ENCODE measurements around the gene CLEC4F.

Gene CLEC4F, protein sequence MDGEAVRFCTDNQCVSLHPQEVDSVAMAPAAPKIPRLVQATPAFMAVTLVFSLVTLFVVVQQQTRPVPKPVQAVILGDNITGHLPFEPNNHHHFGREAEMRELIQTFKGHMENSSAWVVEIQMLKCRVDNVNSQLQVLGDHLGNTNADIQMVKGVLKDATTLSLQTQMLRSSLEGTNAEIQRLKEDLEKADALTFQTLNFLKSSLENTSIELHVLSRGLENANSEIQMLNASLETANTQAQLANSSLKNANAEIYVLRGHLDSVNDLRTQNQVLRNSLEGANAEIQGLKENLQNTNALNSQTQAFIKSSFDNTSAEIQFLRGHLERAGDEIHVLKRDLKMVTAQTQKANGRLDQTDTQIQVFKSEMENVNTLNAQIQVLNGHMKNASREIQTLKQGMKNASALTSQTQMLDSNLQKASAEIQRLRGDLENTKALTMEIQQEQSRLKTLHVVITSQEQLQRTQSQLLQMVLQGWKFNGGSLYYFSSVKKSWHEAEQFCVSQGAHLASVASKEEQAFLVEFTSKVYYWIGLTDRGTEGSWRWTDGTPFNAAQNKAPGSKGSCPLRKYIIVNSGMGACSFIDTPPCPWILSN

DNA sequence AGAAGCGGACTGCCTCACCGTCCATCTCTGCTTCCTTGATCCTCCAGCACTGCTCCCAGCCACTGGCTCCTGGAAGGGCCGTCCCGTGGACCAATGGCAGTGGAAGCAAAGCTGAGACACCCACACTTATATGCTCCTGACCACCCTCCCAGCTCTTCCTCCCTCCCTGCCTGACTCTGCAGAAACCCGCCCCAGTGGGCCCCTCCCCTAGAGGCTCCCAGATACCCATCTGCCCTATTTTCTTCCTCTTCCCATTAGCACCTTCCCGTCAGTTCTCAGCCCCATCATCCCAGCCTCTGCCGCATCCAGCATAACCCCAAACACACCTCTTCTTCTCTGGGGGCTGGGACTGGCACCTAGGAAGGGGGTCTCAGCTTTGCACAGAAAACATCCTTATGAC lies at the start of gene CLEC4F:
CLEC4F (minus strand) TSS at position 101 of the 400 bp plus-strand sequence; CDS start at position 25, 76 bp downstream.
- no peak for DNase-seq

DNA sequence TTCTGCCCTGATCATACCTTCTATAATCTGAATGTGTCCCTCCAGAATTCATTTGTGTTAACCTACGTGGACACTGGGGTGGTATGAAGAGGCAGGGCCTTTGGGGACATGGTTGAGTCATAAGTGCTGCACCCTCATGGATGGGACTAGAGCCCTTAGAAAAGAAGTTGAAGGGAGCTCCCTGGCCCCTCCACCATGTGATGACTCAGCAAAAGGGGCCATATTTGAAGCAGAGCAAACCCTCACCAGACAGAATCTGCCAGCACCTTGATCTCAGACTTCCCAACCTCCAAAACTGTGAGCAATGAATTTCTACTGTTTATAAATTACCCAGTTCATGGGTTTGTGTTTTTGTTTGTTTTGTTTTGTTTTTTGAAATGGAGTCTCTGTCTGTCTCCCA lies 48.6 kb upstream of the CLEC4F start:
- DNase-seq: no peak

DNA sequence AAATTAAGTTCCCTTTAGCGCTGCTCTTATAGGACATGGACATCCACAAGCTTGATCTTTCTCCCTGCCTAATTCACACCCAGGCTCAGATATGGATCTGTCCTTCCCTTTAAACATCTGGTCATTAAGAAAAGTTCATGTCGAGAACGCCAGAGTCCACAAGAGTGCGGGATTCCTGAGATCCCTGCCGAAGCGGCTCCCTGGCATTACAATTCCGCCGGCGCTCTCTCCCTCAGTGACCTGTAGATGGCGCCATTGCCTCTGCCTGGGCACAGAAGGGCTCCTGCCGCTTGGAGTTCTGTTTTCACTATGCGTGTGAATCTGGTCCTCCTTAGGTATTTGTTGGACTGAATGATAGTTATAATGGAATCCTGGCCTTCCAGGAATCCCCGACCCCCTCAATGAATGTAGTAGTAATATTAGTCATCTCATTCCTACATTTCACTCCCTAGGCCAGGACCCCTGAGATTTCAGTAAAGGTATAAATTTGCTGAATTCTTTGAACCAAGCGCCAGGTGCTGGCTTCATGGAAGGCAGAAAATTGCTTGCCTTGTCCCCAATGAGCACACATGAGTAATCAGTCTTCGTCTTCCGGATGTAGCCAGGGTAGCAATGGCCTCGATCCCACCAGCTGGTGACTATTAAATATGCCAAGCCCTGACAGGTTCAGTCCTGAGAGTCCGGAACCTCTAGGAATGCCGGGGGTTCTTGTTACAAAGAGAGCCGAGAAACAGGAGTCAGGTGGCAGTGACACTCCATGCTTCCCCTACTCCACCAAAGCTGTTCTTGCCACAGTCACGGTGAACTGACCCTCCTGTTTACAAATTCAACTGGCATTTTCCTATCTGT lies 41.6 kb upstream of the CLEC4F start:
- peak; percentile 58 to 88 for DNase-seq

DNA sequence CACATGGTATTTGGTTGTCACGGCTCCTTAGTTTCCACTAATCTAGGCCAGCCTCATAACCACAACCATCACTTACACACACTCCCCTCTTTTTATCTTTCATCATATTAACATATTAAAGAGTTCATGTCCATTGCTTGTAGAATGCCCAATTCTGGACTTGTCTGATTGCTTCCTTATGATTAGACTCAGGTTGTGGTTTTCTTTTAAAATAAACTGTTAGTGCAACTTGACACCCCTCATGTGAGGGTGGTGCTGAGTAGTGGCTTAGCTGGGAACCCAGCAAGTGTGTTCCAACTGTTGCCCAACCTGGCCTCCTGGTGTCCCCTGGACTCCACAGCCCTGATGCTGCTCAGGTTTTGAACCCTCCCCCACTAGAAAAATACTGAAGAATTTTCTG lies 35.3 kb upstream of the CLEC4F start:
- DNase-seq: no peak

DNA sequence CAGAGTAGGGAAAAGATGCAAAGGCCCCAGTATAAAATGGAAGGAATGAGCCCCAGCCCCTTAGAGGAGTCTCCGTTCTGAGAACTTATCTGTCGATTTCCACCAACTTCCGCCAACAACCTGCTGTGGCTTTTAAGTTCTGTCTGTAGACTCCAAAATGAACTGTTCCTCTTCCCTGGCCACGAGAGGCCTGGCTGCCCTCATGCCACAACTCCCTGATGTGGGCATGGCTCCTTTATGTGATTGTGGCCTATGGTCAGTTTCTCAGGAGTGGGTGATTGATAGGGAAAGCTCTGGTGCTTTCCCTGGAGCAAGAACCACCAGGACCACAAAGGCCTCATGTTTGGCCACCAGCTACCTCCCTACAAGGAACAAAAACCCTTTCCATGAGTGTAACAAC lies 34.0 kb upstream of the CLEC4F start:
- DNase-seq: no peak

DNA sequence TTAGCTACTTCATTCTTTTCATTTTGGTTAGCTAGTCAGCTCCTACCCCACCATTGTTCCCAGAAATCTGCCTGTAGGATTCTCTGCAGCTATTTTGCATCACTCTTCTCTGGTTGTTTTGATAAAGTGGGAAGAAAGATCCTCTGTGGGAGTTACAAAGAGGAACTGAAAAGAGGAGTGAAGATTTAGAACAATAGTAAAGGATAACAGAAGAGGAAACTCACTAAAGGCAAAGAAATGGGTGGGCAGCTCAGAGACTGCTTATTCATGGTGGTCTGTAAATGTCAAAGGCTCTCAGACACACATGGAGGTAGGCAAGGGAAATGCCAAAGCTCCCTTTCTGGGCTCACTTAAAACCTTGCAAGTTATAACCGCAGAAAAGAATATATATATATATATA lies 32.4 kb upstream of the CLEC4F start:
- no peak for DNase-seq

DNA sequence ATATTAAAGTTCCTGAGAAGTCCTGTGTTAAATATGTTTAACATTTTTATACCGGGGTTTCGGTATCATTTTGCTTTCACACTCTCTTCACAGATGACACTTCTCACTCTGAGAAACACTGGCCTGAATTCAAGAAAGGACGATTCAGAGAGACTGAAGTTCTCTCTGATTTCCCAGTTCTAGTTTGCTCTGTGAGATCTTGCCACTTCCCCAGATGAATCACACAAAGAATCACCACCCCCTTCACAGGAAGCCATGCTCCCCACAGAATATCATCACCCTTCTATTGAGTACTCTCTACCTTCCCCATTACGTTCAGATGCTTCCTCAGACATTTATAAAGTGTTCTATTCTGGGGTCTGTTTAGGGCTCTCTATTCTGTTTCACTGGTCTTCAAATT lies 31.3 kb upstream of the CLEC4F start:
- DNase-seq: no peak

DNA sequence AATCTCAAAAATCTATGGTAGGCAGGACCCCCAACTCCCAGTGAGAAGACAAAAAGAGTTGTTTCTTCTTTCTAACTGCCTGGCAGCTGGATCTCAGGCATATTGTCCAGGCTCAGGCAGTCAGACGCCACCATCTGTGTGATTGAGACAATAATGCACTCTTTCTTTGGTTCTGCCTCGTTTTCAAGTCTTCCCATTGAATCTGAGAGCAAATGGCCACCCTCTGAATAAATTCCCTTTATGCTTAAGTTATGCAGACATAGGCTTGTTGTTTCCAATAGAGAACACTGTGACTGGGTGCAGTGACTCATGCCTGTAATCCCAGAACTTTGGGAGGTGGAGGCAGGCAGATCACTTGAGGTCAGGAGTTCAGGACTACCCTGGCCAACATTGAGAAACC lies 30.5 kb upstream of the CLEC4F start:
- no peak for DNase-seq

DNA sequence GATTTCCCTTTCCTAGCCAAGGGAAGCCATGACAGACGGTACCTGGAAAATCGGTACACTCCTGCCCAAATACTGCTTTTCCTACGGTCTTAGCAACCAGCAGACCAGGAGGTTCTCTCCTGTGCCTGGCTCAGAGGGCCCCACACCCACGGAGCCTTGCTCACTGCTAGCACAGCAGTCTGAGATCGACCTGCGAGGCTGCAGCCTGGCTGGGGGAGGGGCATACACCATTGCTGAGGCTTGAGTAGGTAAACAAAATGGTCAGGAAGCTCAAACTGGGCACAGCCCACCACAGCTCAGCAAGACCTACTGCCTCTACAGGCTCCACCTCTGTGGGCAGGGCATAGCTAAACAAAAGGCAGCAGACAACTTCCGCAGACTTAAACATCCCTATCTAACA lies 22.0 kb upstream of the CLEC4F start:
- DNase-seq: no peak

DNA sequence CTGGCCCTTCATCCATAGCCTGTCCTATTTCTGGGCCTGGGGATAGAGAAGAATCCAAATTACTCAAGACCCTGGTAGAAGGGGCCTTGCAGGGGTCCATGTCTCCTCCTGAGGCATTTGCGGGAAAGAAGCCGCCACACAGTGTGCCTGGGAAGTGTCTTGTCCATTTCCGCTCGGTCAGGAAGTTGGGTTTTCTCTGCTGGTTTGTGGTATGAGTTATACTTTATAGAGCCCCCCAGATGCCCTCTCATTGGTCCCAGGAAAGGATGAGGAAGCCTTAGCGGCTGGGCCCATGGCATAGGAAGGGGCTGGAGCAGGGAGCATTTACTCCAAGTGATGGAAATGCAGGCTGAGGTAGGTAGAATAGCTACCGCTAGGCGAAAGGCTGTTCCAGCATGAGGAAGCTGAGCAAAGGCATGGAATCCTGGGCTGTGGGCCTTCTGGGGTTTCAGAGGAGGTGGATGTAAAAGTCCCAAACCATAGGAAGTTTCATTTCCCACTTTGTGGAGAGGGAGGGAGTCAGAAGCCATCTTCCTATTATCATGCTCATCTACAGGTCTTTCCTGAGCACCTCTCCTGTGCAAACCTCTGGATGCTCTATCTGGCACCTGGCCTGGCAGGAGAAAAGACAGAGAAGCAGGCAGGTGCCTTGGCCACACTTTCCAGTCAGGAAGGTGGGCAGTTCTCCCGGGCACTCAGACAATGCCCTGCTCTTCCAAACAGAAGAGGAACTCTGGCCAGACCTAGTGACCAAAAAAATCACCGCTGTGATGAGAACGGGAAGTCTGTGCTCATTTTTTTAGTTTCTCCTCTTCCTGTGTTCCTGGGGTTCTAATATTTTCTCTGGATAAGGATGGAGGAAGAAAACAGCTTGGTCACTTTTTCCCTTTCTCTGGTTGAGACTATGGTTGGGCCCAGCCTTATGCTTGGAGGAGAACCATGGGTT lies 17.9 kb upstream of the CLEC4F start:
- DNase-seq: no peak

DNA sequence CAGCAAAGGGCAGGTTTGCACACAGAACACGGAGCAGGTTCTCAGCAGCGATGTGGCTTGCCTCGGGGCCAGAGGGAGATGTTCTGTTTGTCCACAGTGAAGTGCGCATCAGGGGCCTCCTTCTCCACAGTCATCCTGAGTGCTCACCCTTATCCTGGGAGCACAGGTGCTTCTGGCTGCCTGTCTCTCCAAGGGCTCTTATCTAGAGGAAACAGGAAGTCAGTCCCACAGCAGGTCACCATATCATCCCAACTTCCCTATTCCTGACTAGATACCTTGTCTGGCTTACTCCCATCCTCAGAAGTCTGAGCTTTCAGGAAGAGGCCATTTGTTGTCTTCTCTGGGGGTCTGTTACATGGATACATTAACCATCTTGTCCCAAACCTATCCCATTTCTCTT lies 15.2 kb upstream of the CLEC4F start, which contains the start of gene CD207:
CD207 (minus strand) TSS at position 174 of the 400 bp plus-strand sequence; CDS start at position 134, 40 bp downstream.
- no peak for DNase-seq

DNA sequence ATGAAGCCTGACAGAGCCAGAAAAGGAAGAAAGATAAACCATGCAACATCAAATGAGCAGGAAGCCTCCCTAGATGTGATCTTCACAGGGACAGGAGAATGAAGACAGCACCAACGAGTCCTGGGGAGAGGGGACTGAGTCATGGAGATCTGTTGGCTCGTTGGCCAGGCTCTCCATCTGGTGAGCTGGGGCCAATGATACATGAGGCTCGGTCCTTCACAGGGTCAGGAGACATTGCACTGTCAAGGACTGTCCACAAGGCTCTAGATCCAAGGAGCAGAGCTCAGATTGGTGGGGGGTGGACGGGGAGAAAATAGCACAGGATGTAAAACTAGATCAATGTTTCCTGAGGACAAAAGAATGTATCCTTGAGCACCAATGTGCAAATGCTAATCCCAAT lies 14.5 kb upstream of the CLEC4F start:
- no peak for DNase-seq

DNA sequence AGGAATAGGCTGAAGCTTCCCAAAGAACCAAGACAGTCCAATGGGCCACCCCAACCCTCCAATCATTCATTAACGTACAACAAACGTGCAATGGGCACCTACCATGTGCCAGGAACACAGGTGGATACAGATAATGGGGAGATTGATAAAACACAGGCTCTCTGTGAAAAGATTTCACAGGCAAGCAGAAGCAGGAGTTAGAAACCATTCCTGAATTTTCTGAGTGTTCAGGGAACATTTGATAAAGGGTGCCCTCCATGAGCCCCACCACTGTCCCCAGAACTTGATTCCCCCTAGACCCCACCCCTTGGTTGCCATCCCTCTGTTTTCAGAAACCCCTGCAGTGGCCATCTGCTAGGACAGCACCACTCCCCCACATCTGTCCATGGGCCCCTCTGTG lies 13.7 kb upstream of the CLEC4F start:
- DNase-seq: no peak

DNA sequence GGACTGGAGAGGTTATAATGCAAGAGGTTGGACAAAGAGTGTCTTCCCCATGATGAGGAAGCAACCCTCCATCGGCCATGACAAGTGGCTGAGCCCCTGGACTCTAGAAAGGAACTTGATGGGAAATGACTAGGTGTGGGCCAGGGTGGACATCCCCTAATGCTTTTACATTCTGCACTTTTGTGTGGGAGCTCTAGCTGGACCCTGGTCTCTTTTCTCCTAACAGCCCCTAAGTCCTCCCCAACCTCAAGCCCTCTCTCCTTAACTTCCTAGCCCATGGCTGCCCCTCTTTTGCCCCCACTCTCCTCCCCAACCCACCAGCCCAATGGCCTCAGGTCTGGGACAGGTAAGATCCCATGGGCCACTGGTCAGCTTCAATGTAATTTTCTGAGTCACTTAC lies 12.8 kb upstream of the CLEC4F start:
- DNase-seq: no peak

DNA sequence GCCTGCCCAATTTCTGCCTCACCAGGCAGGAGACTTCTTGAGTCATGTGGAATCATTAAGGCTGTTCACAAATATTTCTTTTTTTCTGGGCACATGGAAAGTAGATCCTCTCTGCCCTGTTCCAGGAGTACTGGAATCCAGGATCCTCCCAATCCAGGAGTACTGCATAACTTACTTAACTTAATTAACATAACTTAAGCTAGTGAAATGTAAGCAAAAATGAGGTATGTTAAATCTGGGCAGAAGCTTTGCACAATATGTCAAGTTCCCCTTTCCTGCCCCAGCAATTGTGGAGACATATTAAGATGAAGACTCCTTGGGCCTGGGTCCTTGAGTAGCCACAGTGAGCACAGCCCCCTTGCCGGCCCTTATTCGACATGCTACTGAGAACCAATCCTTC lies 12.0 kb upstream of the CLEC4F start:
- no peak for DNase-seq

DNA sequence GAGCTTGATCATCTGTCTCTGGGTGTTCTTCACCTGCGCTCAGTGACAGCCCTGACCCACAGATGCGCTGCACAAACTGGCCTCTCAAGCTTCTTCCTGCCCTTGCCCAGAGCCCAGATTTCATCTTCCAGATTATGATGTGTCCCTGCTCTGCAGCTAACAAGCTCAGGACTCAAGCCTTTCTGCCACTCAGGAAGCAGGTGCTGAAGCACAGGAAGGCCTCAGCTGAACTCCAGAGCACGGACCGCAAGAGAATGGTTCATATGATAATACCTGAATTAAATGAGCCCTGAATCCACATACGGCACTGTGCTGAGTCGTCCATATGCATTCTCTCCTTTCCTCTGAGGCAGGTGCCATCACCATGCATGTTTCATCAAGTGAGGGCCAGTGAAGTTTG lies 11.5 kb upstream of the CLEC4F start:
- DNase-seq: no peak

DNA sequence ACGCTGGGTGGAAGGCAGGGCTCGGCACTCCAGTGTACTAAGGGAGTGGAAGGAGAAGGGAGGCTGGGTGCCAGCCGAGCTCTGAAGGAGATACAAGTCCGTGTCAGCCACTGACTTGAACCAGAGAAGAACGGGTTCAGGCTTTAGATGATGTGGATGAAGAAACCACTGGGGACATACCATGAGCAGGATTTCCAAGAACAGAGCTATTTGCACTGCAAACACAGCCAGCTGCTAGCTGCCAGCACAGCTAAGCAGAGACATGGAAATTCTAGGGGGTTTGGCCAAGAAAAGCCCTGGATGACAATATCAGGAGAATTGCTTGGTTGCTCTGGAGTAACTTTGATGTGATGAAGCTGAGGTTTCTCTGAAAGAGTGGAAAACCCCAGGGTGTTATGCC lies 10.0 kb upstream of the CLEC4F start:
- DNase-seq: no peak

DNA sequence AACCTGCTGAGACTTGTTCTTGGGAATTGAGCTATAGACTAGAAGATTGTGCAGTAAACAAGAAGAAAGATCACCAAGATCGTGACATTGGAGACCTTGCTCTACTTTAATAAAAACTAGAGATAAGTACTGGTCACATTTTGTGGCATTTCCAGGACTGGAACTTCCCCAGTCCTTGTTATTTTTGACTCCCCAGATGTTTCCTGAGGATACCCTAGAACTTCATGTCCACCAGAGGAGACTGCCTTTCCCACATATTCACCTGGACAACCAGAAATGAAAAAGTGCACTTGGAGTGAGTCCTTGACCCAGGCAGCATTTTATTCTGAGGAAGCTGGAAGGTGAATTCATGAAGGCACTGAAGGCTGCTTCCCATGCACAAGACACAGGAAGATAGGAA lies 9.5 kb upstream of the CLEC4F start:
- no peak for DNase-seq

DNA sequence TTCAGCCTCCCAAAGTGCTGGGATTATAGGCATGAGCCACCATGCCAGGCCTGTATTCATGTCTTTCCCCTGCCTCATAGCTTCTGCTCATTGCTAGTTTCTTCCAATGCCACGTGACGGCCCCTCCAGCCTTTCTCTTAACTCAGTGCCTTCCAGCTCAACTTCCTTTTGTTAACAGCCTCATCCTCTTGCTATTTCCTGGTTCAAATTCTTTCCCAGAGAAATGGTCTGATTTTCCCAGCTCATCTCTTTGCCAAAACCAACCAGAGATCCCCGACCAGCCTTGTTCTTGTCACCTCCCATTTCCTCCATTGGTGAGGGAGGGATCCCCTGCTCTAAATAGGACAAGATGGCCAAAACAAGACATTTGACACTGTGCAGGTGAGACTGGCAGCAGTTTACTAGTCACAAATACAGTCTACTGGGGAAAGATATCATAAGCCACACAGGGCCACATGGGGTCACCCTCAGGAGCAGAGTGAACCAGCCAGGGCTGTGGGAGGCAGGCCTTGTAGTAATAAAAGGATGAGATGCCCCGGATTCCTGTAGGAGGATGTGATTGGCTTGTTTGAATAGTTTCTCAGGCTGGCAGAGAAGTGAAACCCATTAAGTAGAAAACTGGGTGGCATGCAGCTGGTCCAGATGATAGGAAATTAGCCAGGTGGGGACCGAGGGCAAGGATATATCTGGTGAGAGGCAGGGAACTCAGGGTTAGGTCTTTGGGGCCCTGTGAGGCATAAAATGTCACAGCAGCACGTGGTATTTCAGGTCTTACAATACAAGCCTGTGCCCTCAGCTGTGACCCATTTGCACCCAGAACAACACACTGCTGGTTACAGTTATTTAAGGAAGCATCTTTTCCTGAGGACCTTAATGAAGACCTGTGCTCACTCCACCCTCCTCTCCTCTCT lies 8.8 kb upstream of the CLEC4F start:
- no peak for DNase-seq

DNA sequence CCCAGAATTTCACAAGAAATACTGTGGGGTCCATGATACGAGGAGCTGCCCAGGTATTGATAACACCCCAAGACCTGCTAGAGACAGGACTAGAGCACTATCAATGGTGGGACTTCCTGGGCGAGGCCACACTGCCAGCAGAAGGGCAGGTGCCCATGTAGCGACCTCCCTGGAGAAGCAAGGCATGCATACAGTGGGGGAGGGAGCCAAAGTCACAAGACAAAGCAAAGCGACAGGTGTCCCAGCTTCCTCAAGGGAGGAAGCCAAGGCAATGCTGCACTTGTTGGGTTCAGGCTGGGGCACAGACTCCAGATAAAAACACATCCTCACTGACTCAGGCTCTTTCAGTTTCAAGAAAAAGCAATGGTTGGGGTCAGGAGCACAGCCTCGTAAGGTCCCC lies 7.7 kb upstream of the CLEC4F start:
- no peak for DNase-seq

DNA sequence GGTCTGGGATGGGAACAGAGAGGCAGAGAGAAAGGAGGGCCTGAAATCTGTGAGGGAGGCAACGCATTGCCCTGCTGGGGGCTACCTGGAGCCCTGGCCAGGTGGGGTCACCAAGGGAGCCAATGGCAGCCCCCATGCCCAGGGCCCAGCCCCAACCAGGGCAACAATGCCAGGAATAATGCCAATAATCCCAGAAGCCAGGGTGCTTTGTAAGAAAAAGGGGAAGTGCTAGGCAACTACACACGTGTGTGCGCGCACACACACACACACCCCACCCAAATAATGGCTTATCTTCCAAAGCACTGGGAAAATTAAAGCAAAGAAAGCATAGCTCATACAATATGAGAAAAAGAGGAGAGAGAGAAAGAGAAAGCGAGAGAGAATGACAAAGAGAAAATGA lies 7.0 kb upstream of the CLEC4F start:
- DNase-seq: no peak

All from NCI-H526 (cell line).